ENCODE results near the gene AAMDC.
"Not testable (repeated sequence)": the region's sequence is repeated elsewhere in the genome, so short reads cannot be mapped to it uniquely, and the experiment has no call there.

AAMDC gene

GRCh38 chr11:77886401-77886800 is 65.5 kb downstream of the AAMDC start:
- DNase-seq (ENCODE audit: low spot score), result no peak

- DNase-seq (ENCODE audit: low spot score), result not testable (repeated sequence)
Observed at GRCh38 chr11:77889045-77889444, 68.1 kb downstream of the AAMDC start.

GRCh38 chr11:77890100-77890614 is 69.2 kb downstream of the AAMDC start:
- not testable (repeated sequence) for DNase-seq (ENCODE audit: low spot score)

- DNase-seq (ENCODE audit: low spot score), result not testable (repeated sequence)
Observed at GRCh38 chr11:77890619-77891056, 69.7 kb downstream of the AAMDC start.

- not testable (repeated sequence) for DNase-seq (ENCODE audit: low spot score)
Observed at GRCh38 chr11:77891256-77891655, 70.3 kb downstream of the AAMDC start.

- not testable (repeated sequence) for DNase-seq (ENCODE audit: low spot score)
Observed at GRCh38 chr11:77891703-77892102, 70.8 kb downstream of the AAMDC start.

GRCh38 chr11:77894949-77895348 is 74.0 kb downstream of the AAMDC start:
- not testable (repeated sequence) for DNase-seq (ENCODE audit: low spot score)

GRCh38 chr11:77908835-77909234 is 87.9 kb downstream of the AAMDC start:
- no peak for DNase-seq (ENCODE audit: low spot score)

- no peak for DNase-seq (ENCODE audit: low spot score)
Observed at GRCh38 chr11:77909277-77909676, 88.3 kb downstream of the AAMDC start.

GRCh38 chr11:77910828-77911227 is 89.9 kb downstream of the AAMDC start:
- not testable (repeated sequence) for DNase-seq (ENCODE audit: low spot score)

GRCh38 chr11:77913608-77914306 is 92.8 kb downstream of the AAMDC start:
- not testable (repeated sequence) for DNase-seq (ENCODE audit: low spot score)

GRCh38 chr11:77914307-77914791 is 93.4 kb downstream of the AAMDC start:
- DNase-seq (ENCODE audit: low spot score), result peak; percentile 6

GRCh38 chr11:77917713-77918112 is 96.8 kb downstream of the AAMDC start:
- DNase-seq (ENCODE audit: low spot score), result not testable (repeated sequence)
